D721Med (cell line): ENCODE results near the gene TMEM128.
"Not testable (repeated sequence)": the region's sequence is repeated elsewhere in the genome, so short reads cannot be mapped to it uniquely, and the experiment has no call there.

Experiments
- DNase-seq: peaks from one replicate; pipeline ENCODE4 v3.0.0; 2011; ENCODE audit warnings: low spot score; ENCODE audit not compliant: insufficient read length
- FAIRE-seq: peaks from 2 replicates; lab custom pipeline; 2011; peaks lifted over from hg19 to GRCh38; lab: Jason Lieb, UNC
- CTCF ChIP-seq: IDR thresholded peaks from 2 replicates; pipeline ENCODE4 v1.5.1; 2012; ENCODE audit warnings: mild to moderate bottlenecking, control low read depth; ENCODE audit not compliant: insufficient read depth; ENCODE audit errors: missing control alignments

Gene TMEM128

GRCh38 chr4:4269856-4270255, 21.8 kb upstream of the TMEM128 start:
- DNase-seq (no peak), FAIRE-seq (no peak)
- no peak for TF ChIP-seq CTCF

GRCh38 chr4:4269331-4269731, 21.3 kb upstream of the TMEM128 start:
- FAIRE-seq (no peak), DNase-seq (no peak)
- no peak for TF ChIP-seq CTCF

- no peak for FAIRE-seq
- no peak for DNase-seq
- TF ChIP-seq CTCF, result no peak
Measured at GRCh38 chr4:4268776-4269175, 20.8 kb upstream of the TMEM128 start.

DNA sequence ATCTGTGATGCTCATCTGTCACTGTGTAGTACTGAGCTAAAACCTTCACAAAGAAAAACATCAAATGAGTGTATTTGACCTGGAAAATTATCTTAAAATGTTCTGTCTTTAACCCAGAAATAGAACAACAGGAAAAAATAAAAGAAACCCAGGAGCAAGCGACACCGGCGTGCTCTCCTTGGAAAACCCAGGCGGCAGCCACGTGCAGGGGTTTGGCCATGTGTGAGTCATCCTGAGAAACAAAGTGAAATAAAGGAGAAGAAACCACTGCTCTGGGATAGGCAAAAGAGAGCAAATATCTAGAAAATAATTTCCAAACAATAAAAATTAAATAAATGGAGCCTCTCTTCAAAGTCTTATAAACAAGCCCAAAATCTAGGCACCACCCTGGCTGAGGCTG, 20.0 kb upstream of the TMEM128 start:
- DNase-seq (no peak), FAIRE-seq (no peak)
- TF ChIP-seq CTCF, result no peak

GRCh38 chr4:4260185-4260751, 12.2 kb upstream of the TMEM128 start:
- DNase-seq (no peak), FAIRE-seq (no peak)
- peak; percentile 33 for TF ChIP-seq CTCF

DNA sequence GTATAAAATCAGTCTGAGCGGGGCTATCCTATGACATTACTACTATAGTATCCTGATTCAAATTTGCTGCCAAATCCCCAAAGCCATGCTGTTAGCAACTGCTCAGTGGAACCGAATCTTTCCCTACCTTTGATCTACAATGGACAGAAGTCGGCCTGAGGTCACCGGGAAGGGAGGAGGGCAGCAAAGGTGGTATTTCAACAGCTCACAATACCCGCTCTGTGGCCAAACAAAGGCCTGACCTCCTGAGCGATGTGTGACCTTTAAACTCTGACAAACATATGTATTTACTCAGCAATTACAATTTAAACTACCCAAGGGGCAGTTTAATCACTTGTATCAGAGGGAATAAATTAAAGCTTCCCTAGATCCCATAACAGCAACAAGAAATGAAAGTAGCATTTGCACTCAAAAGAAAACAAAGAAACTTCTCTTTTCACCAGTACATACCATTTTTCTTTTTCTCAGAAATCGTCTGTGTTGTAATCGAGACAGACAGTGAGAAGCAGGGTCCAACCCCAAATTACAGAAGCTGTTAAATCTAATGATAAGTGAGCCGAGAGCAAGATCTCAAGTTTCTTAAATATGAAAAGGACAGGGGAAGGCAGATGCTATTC, 11.6 kb upstream of the TMEM128 start:
- no peak for FAIRE-seq
- no peak for TF ChIP-seq CTCF
- DNase-seq, result no peak

DNA sequence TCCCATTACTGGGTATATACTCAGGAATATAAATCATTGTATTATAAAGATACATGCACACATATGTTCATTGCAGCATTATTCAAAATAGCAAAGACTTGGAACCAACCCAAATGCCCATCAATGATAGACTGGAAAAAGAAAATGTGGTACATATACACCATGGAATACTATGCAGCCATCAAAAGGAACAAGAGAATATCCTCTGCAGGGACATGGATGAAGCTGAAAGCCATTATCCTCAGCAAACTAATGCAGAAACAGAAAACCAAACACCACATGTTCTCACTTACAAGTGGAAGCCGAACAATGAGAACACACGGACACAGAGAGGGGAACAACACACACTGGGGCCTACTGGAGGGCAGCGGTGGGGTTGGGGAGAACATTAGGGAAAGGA, 9.7 kb upstream of the TMEM128 start:
- not testable (repeated sequence) for DNase-seq, FAIRE-seq

- FAIRE-seq (no peak), DNase-seq (no peak)
- no peak for TF ChIP-seq CTCF
Measured at GRCh38 chr4:4256799-4257198, 8.8 kb upstream of the TMEM128 start.
